Measurements from ENCODE around the gene STAT2.

Gene STAT2

GRCh38 chr12:56293795-56294194, 66.1 kb downstream of the STAT2 start:
- DNase-seq (ENCODE audit: low read depth), result no peak

Measured in activated T-cell treated with anti-CD3 and anti-CD28 coated beads for 24 hours (primary cell).